ENCODE results near the gene SRRM2.
A peak's percentile ranks its signal among the peaks of the same experiment; 100 is the strongest.

The SRRM2 gene

DNA sequence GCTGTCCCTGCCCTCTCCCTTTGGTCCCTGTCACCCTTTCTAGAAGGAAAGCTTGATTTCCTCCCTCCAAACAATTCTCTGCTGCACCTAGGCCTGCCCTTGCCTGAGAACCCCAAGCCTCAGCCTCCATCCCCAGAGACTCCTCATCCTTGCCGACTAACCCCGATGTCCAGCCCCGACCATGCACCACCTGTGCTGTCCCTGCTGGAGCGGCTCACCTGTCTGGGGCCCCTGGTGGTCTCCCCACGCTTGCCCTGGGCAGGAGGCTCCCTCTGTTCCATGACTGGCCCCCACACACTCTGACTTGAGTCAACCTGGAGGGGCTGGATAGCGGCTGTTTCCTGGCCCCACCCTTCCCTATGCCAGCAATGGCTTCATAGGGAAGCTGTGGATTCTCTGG lies 12.0 kb upstream of the SRRM2 start:
- DNase-seq: no peak

GRCh38 chr16:2741168-2741567 lies 11.3 kb upstream of the SRRM2 start:
- no peak for DNase-seq

- DNase-seq: no peak
Measured at GRCh38 chr16:2742323-2743006, 10.0 kb upstream of the SRRM2 start.

GRCh38 chr16:2743007-2743810 lies 9.2 kb upstream of the SRRM2 start:
- no peak for DNase-seq

DNA sequence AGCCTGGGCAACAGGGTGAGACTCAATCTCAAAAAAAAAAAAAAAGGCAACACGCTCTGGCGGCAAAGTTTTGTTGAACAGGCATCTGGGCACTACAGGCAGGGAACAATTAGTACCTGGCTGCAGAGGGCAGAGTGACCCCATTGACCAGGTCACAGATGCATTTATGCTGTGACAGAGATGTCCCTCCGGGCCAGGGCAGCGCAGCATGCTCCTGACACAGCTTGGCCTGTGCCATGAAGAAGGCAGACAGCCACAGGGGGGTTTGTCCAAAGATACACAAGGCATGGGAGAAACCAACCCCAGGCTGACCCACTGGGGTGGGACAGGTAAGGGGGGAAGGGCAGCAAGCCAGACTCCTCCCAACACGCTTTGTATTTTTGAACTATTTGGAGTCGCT lies 7.7 kb upstream of the SRRM2 start:
- DNase-seq: no peak

GRCh38 chr16:2745116-2745890 lies 7.1 kb upstream of the SRRM2 start:
- no peak for DNase-seq

DNA sequence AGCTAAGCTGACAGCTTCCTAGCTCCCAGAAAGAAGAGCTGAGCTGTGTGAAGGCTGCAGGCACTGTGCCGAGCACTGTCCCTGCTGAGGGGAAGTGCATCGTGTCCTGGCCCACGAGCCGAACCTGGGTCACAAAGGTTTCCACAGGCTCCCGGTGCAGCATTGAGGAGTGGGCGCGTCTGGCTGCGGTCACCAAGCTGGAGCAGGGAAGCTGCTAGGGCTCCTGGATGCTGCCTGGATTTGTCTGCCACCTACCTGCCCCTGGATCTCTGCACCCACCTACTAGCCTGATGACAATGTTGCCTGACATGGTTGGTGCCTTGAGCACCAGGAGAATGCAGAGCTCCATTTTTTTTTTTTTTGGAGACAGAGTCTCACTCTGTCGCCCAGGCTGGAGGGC lies 6.5 kb upstream of the SRRM2 start:
- DNase-seq: no peak

GRCh38 chr16:2748757-2749455 lies 3.5 kb upstream of the SRRM2 start:
- DNase-seq: no peak

DNA sequence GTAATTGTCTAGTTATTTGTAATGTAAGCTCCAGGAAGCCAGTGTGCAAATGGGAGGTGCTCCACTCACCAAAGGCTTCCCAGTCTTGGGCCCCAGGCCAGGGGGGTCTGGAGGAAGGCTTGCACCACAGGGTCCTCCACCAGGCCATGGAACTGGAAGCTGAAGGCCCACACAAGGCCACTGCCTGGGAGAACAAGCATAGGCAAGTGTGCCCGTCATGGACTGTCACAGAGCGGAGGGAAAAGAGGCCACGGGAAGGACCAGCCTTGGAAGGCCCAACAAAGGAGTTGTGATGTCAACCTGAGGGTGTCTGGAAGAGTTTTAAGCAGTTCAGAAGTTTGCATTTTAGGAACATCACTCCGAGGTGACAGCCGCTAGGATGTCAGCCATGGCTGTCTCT lies 3.0 kb upstream of the SRRM2 start:
- DNase-seq: no peak

DNA sequence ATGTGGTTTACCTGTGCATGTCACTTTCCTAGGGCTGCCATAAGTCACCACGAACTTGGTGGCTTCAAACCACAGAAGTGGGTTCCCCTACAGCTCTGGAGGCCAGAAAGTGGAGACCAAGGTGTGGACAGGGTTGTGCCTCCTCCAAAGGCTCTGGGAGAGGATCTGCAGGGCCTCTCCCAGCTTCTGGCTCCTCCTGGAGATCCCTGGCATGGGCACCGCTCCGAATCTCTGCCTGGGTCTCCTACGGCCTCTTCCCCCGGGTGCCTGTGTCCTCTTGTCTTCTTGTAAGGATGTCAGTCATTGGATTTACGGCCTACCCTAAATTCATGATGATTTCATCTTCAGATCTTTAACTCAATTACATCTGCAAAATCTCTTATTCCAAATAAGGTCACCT lies 2.5 kb upstream of the SRRM2 start:
- no peak for DNase-seq

- no peak for DNase-seq
Measured at GRCh38 chr16:2751577-2752034, 832 bp upstream of the SRRM2 start.

DNA sequence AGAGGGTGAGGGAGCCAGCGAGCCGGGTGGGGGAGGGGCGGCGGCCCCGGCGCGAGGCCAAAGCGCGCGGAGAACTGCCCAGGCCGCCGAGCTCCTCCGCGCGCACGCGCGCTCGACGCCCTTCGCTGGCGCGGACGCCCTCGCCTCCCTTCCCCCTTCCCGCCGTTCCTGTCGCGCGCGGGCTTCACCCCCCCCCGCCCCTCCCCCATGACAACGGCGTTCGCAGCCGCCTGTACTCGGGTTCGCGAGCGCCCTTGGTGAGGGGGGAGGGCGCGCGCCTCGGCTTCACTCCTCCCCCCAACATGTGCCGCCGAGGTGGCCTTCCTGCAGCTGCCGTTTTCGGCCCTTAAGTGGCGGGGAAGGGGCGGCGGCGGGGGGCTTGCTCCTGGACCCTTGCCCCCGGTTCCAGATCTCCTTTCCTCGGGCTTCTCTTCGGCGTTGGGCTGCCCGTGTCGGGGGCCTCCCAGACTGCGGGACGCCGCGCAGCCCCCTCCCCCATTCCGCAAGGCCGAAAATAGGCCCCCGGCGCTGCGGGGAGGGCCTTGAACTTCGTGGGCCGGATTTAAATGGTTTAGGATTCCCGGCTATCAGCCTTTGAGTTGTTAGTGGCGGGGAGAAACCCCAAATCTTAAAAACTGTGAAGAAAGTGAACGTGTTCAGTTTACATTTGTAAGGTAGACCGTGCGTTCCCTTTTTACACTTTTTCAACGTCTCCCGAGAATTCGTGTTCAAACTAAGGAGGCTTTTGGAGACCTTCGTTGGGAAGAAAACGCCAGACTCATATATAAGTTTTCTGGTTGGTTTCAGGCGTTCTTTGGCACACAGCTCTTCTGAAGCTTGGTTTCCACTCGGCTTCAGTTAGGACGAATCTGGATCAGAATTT lies 653 bp downstream of the SRRM2 start:
- peak; percentile 68 to 88 for DNase-seq

DNA sequence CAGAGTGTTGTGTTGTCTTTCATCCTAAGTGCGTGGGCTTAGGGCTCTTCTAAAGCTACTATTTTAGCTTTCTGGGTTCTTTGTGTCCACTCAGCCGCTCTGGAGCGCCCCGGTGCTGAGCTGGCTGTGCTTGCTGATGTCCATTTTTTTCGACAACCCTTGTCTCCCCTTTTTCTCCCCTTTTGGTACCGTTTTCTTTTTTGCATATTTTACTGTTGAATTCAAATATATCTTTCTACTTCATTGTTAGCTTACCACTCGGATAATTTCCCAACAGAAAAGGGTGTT lies 1.2 kb downstream of the SRRM2 start:
- DNase-seq: peak in 1 of 2 donors; percentile 6

- DNase-seq: no peak
Measured at GRCh38 chr16:2755158-2755557, 2.7 kb downstream of the SRRM2 start.

- no peak for DNase-seq
Measured at GRCh38 chr16:2756288-2757015, 4.0 kb downstream of the SRRM2 start.

DNA sequence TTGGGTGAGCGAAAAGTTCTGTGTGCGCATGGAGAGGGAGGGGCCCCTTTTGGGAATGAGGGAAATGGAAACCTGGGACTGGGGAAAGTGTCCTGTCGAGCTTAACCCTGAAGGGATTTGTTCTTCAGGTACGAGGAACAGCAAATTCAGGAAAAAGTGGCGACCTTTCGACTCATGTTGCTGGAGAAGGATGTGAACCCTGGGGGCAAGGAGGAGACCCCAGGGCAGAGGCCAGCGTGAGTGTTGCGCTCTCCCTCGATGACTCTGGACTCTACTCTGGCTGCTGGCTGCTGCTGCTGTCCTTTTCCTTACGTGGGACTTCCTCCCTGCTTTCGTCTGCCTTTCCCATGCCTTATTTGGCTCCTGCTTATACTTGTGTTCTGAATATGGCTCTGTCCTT lies 4.9 kb downstream of the SRRM2 start:
- no peak for DNase-seq

DNA sequence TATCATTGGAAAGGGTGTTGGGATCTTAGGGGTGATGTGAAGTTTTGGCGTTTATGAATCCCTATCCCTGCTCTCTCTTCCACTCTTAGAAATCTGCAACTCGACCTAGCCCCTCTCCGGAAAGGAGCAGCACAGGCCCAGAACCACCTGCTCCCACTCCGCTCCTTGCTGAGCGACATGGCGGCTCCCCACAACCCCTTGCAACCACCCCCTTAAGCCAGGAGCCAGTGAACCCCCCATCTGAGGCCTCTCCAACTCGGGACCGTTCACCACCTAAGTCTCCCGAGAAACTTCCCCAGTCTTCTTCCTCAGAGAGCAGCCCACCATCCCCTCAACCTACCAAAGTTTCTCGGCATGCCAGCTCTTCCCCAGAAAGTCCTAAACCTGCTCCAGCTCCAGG lies 9.0 kb downstream of the SRRM2 start:
- no peak for DNase-seq

DNA sequence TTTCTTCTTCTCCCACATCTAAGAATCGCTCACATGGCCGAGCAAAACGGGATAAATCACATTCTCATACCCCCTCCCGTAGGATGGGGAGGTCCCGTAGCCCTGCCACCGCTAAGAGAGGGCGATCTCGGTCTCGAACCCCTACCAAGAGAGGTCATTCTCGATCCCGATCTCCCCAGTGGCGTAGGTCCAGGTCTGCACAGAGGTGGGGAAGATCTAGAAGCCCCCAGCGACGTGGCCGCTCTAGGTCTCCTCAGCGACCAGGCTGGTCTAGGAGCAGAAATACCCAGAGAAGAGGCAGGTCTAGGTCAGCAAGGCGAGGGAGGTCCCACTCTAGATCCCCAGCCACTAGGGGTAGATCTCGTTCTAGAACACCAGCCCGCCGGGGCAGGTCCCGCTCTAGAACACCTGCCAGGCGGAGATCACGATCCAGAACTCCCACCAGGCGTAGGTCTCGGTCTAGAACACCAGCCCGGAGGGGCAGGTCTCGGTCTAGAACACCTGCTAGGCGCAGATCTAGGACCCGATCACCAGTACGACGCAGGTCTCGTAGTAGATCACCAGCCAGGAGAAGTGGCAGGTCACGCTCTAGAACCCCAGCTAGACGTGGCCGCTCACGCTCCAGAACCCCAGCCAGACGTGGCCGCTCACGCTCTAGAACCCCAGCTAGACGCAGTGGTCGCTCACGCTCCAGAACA lies 9.6 kb downstream of the SRRM2 start:
- DNase-seq: no peak

DNA sequence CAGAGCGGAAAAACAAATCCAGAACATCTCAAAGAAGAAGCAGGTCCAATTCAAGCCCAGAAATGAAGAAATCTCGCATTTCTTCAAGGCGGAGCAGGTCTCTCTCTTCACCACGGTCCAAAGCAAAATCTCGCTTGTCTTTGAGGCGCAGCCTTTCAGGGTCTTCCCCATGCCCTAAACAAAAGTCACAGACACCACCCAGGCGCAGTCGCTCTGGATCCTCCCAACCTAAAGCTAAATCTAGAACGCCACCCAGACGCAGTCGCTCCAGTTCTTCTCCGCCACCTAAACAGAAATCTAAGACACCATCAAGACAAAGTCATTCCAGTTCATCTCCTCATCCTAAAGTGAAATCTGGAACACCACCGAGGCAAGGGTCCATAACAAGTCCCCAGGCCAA lies 10.3 kb downstream of the SRRM2 start:
- DNase-seq: no peak

DNA sequence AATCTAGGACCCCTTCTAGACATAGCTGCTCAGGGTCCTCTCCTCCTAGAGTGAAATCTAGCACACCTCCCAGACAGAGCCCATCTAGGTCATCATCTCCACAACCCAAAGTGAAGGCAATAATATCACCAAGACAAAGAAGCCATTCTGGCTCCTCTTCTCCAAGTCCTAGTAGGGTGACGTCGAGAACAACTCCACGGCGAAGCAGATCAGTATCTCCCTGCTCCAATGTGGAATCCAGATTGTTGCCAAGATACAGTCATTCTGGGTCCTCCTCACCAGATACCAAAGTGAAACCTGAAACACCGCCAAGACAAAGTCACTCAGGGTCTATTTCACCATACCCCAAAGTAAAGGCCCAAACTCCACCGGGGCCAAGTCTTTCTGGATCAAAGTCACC lies 10.7 kb downstream of the SRRM2 start:
- DNase-seq: no peak

- DNase-seq: no peak
Measured at GRCh38 chr16:2764718-2765117, 12.3 kb downstream of the SRRM2 start.

Data from hippocampal formation (tissue), 2 donors.